ENCODE results near the gene SLC7A1. TPM values are rescaled to one million over a fixed set of nuclear protein-coding genes. Genes with fewer than 3 reads are reported as not detected.
A peak's percentile ranks its signal among the peaks of the same experiment; 100 is the strongest.

SLC7A1 gene
- total and polyA plus RNA-seq, 2 of the 4 experiments (the other 2 are of a cell fraction) = 9.7 to 22.3 TPM

DNA sequence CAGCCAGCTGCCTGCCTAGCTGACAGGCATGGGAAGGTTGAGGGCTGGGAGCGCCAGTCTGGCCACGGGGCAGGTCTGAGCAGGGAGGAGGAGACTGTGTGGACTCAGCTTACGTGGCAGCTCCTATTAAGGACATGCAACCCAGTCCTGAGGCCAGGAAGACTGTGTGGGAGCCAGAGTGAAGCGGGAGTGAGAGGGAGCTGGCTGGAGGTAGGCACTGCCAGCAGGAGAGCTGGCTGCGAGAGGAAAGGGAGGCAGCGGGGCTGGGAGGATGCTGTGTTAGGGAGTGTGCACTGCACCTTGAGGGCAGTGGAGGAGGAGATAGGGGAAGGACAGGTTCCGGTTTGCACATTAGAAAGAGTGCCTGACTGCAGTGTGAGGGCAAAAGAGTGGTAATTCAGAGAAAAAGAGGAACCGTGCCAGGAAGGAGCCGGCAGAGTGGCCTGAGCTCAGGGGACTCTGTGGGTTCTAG lies 99.2 kb downstream of the SLC7A1 start:
- DNase-seq (no peak), ATAC-seq (ENCODE audit: low read depth) (no peak)
- Histone ChIP-seq H3K27me3 (ENCODE audit: control insufficient read depth, insufficient read depth, low read length) (peaks cover 44% of the 10 kb centered on the region), H3K79me1 (ENCODE audit: low read depth in 1 of 2, low read length in 2 of 2) (no peaks in the 10 kb centered on the region), H3K4me2 (ENCODE audit: low read depth, low read length) (no peak overlapping the region), H2AK9ac (replicated peaks; ENCODE audit: low read depth, low read length, poor library complexity) (no peak overlapping the region), H2AK5ac (ENCODE audit: low read depth, low read length) (peak overlapping the region; percentile 22; the same call in 1 of the 2 replicates), H4K8ac (ENCODE audit: low read depth in 2 of 2, low read length in 2 of 2) (no peak overlapping the region), H4K91ac (ENCODE audit: insufficient read depth, low read depth, low read length) (no peak overlapping the region), H3K27ac (ENCODE audit: insufficient read depth, low read length) (no peak overlapping the region), H3K4me3 (ENCODE audit: insufficient read depth, low read depth, low read length) (no peak overlapping the region), H3K4ac (ENCODE audit: low read depth, low read length) (no peak overlapping the region), H4K5ac (ENCODE audit: low read depth, low read length) (no peak overlapping the region; the same call in 1 of the 2 replicates), H2BK120ac (ENCODE audit: low read depth, low read length) (no peak overlapping the region), H3K9ac (ENCODE audit: low read depth, low read length) (no peak overlapping the region), H3K4me1 (ENCODE audit: control insufficient read depth, insufficient read depth, low read length) (peaks cover 9% of the 10 kb centered on the region; the same call in 1 of the 2 replicates), H3K18ac (ENCODE audit: low read depth, low read length) (no peak overlapping the region), H3K36me3 (ENCODE audit: control insufficient read depth, insufficient read depth, low read length) (no peaks in the 10 kb centered on the region), H2BK5ac (ENCODE audit: low read depth, low read length, poor library complexity, severe bottlenecking) (no peak overlapping the region), H3K9me3 (ENCODE audit: control insufficient read depth, insufficient read depth, low read length) (no peaks in the 10 kb centered on the region), H2AFZ (replicated peaks; ENCODE audit: low read length, poor library complexity) (peak overlapping the region; percentile 21), H2BK15ac (ENCODE audit: low read depth, low read length) (no peak overlapping the region), H2BK20ac (ENCODE audit: low read depth, low read length) (no peak overlapping the region), H3K9me1 (ENCODE audit: insufficient read depth, low read length) (peaks cover 9% of the 10 kb centered on the region; the same call in 1 of the 2 replicates), H3K14ac (replicated peaks; ENCODE audit: low read depth, low read length) (no peak overlapping the region), H4K20me1 (ENCODE audit: insufficient read depth, low read length) (no peaks in the 10 kb centered on the region; the same call in 1 of the 2 replicates), H3K56ac (ENCODE audit: extremely low read depth, insufficient read depth, low read length) (no peak overlapping the region), H3K23ac (ENCODE audit: low read depth, low read length) (no peak overlapping the region; the same call in 1 of the 2 replicates)
- 81% methylated on average over 7 of the region's 9 CpGs; no CpG with 5 or more reads in 1 of the 2 experiments for WGBS, 2 experiments (ENCODE audit: extremely low coverage in 2 of 2, insufficient read length in 1 of 2)
- intact Hi-C loops (cut with micrococcal nuclease) = no loop called here
- TF ChIP-seq POLR2A (IDR thresholded peaks at IDR 0.05; ENCODE audit: low read depth, low read length) (no peak), CTCF (conservative IDR thresholded peaks at IDR 0.05; ENCODE audit: low read depth, low read length) (no peak), USF2 (IDR thresholded peaks at IDR 0.05; ENCODE audit: low read depth, low read length) (no peak), RAD21 (IDR thresholded peaks at IDR 0.05; ENCODE audit: low read length) (no peak), RCOR1 (IDR thresholded peaks at IDR 0.05; ENCODE audit: insufficient replicate concordance, low read length) (no peak), NFE2L2 (IDR thresholded peaks at IDR 0.05; ENCODE audit: low read depth, low read length) (no peak), RFX5 (IDR thresholded peaks at IDR 0.05; ENCODE audit: low read depth, low read length) (no peak), MXI1 (IDR thresholded peaks at IDR 0.05; ENCODE audit: borderline replicate concordance, low read depth, low read length) (no peak), CHD1 (IDR thresholded peaks at IDR 0.05; ENCODE audit: low read depth, low read length) (no peak), BHLHE40 (IDR thresholded peaks at IDR 0.05; ENCODE audit: low read depth, low read length) (no peak), SMC3 (IDR thresholded peaks at IDR 0.05; ENCODE audit: low read depth, low read length) (no peak), MAFK (IDR thresholded peaks at IDR 0.05; ENCODE audit: low read depth, low read length) (no peak), ELK1 (IDR thresholded peaks at IDR 0.05; ENCODE audit: borderline replicate concordance, low read depth, low read length) (no peak), MAZ (IDR thresholded peaks at IDR 0.05; ENCODE audit: borderline replicate concordance, low read depth, low read length) (no peak), FOS (IDR thresholded peaks at IDR 0.05; ENCODE audit: low read depth, low read length) (no peak), CEBPB (IDR thresholded peaks at IDR 0.05; ENCODE audit: low read depth, low read length) (no peak)
- ChIA-PET CTCF (no interaction called here), POLR2A (ENCODE audit: unreplicated experiment) (no interaction called here)
- in situ Hi-C loops (cut with MboI; ENCODE audit: low sequenced_read_pairs) = no loop called here
- dilution Hi-C loops (cut with HindIII; ENCODE audit: low sequenced_read_pairs, unreplicated experiment) = no loop called here
- no TSS peak for BruUV-seq (replicated peaks)
